ENCODE measurements around the gene ATP2C1. TPM values are rescaled to one million over a fixed set of nuclear protein-coding genes. Genes with fewer than 3 reads are reported as not detected.

ATP2C1 gene
- total and polyA plus RNA-seq, 8 donors: 12.2 to 54.6 (median 23.6) TPM

GRCh38 chr3:130950641-130951040, 56.8 kb downstream of the ATP2C1 start:
- no peak for DNase-seq
- no peak for ATAC-seq
- intact Hi-C loops (cut with DNase I): no loop called here
- Histone ChIP-seq H3K36me3 (peaks cover 0 to 7% (median 4%) of the 10 kb centered on the region in 3 donors), H3K4me3 (no peak overlapping the region), H3K27ac (no peak overlapping the region), H3K27me3 (no peaks in the 10 kb centered on the region), H3K4me1 (no peaks in the 10 kb centered on the region), H3K9me3 (no peaks in the 10 kb centered on the region)
- FAIRE-seq: no peak
- no peak for TF ChIP-seq CTCF (IDR thresholded peaks at IDR 0.05)

- H3K36me3 ChIP-seq: peaks cover 0 to 7% (median 7%) of the 10 kb centered on the region in 3 donors
Observed at GRCh38 chr3:130955481-130955880, 61.6 kb downstream of the ATP2C1 start.

GRCh38 chr3:130956281-130956680, 62.4 kb downstream of the ATP2C1 start:
- ATAC-seq (no peak), FAIRE-seq (peak; percentile 94), DNase-seq (no peak)
- Histone ChIP-seq H3K27ac (no peak overlapping the region), H3K9me3 (no peaks in the 10 kb centered on the region), H3K36me3 (peaks cover 0 to 11% (median 7%) of the 10 kb centered on the region in 3 donors), H3K4me1 (no peaks in the 10 kb centered on the region), H3K27me3 (no peaks in the 10 kb centered on the region), H3K4me3 (no peak overlapping the region)
- no peak for TF ChIP-seq CTCF (IDR thresholded peaks at IDR 0.05)
- 79 to 92% methylated on average over 1 of the region's 1 CpG for WGBS, 2 donors
- intact Hi-C loops (cut with DNase I): no loop called here

More at GRCh38 chr3:130955481-130955880, 61.6 kb downstream of the ATP2C1 start:
- Histone ChIP-seq H3K4me1 (no peaks in the 10 kb centered on the region), H3K9me3 (no peaks in the 10 kb centered on the region), H3K4me3 (no peak overlapping the region), H3K27me3 (no peaks in the 10 kb centered on the region), H3K27ac (no peak overlapping the region)
- intact Hi-C loops (cut with DNase I): no loop called here
- no peak for TF ChIP-seq CTCF (IDR thresholded peaks at IDR 0.05)
- 84 to 91% methylated on average over 5 of the region's 5 CpGs for WGBS, 2 donors
- FAIRE-seq (no peak), ATAC-seq (no peak), DNase-seq (no peak)

- TF ChIP-seq CTCF (IDR thresholded peaks at IDR 0.05): no peak
- WGBS, 2 donors: 77 to 80% methylated on average over 3 of the region's 3 CpGs
- ATAC-seq: no peak
- intact Hi-C loops (cut with DNase I): no loop called here
- FAIRE-seq: no peak
- no peaks in the 10 kb centered on the region for H3K9me3 ChIP-seq
- no peaks in the 10 kb centered on the region for H3K27me3 ChIP-seq
- DNase-seq: no peak
- no peak overlapping the region for H3K27ac ChIP-seq
- no peaks in the 10 kb centered on the region for H3K4me1 ChIP-seq
- H3K36me3 ChIP-seq: peaks cover 0 to 11% (median 7%) of the 10 kb centered on the region in 3 donors
- H3K4me3 ChIP-seq: no peak overlapping the region
Observed at GRCh38 chr3:130956721-130957120, 62.8 kb downstream of the ATP2C1 start.

- no peak overlapping the region for H3K4me3 ChIP-seq
- intact Hi-C loops (cut with DNase I): no loop called here
- H3K4me1 ChIP-seq: no peaks in the 10 kb centered on the region
- peaks cover 0 to 17% (median 8%) of the 10 kb centered on the region in 3 donors for H3K36me3 ChIP-seq
- H3K9me3 ChIP-seq: no peaks in the 10 kb centered on the region
- H3K27ac ChIP-seq: no peak overlapping the region
- H3K27me3 ChIP-seq: no peaks in the 10 kb centered on the region
- no peak for TF ChIP-seq CTCF (IDR thresholded peaks at IDR 0.05)
- no peak for DNase-seq
- ATAC-seq: no peak
- WGBS, 2 donors: 96% methylated on average over 5 of the region's 5 CpGs
- no peak for FAIRE-seq
Observed at GRCh38 chr3:130960139-130960795, 66.4 kb downstream of the ATP2C1 start.
